Activated CD4-positive, CD25-positive, alpha-beta regulatory T cell treated with anti-CD3 and anti-CD28 coated beads, Interleukin-2, amount 50 U/mL, for 72 hours (primary cell): ENCODE measurements around the gene CNKSR3.

Source experiments
- DNase-seq: peaks from one replicate; pipeline ENCODE4 v3.0.0; 2021

The CNKSR3 gene

GRCh38 chr6:154478021-154478700 is 32.3 kb downstream of the CNKSR3 start:
- no peak for DNase-seq

- DNase-seq: no peak
Observed at GRCh38 chr6:154476494-154476893, 34.0 kb downstream of the CNKSR3 start.

GRCh38 chr6:154474648-154475428 is 35.6 kb downstream of the CNKSR3 start:
- DNase-seq: no peak

GRCh38 chr6:154473324-154473723 is 37.2 kb downstream of the CNKSR3 start:
- no peak for DNase-seq

GRCh38 chr6:154471609-154472362 is 38.7 kb downstream of the CNKSR3 start:
- no peak for DNase-seq

- no peak for DNase-seq
Observed at GRCh38 chr6:154469306-154469935, 41.1 kb downstream of the CNKSR3 start.

- DNase-seq: no peak
Observed at GRCh38 chr6:154468760-154469159, 41.7 kb downstream of the CNKSR3 start.

- DNase-seq: no peak
Observed at GRCh38 chr6:154466971-154467679, 43.4 kb downstream of the CNKSR3 start.

GRCh38 chr6:154466139-154466538 is 44.3 kb downstream of the CNKSR3 start:
- DNase-seq: no peak

- no peak for DNase-seq
Observed at GRCh38 chr6:154463573-154464419, 46.7 kb downstream of the CNKSR3 start.

- no peak for DNase-seq
Observed at GRCh38 chr6:154462425-154462824, 48.1 kb downstream of the CNKSR3 start.

- no peak for DNase-seq
Observed at GRCh38 chr6:154461348-154461747, 49.1 kb downstream of the CNKSR3 start.

- no peak for DNase-seq
Observed at GRCh38 chr6:154460306-154461071, 50.0 kb downstream of the CNKSR3 start.

GRCh38 chr6:154459513-154459912 is 51.0 kb downstream of the CNKSR3 start:
- DNase-seq: no peak

- DNase-seq: no peak
Observed at GRCh38 chr6:154458565-154459470, 51.7 kb downstream of the CNKSR3 start.

GRCh38 chr6:154457881-154458284 is 52.6 kb downstream of the CNKSR3 start:
- DNase-seq: no peak

GRCh38 chr6:154457046-154457713 is 53.3 kb downstream of the CNKSR3 start:
- no peak for DNase-seq

GRCh38 chr6:154453329-154453728 is 57.2 kb downstream of the CNKSR3 start:
- no peak for DNase-seq

GRCh38 chr6:154450498-154450897 is 60.0 kb downstream of the CNKSR3 start:
- DNase-seq: no peak
